Measurements from ENCODE around the gene SLC17A8. TPM values are rescaled to one million over a fixed set of nuclear protein-coding genes. Genes with fewer than 3 reads are reported as not detected.

The SLC17A8 gene
- total and polyA plus RNA-seq, 2 experiments from 2014 or later, result not detected

GRCh38 chr12:100360450-100360849 lies 3.6 kb downstream of the SLC17A8 start:
- Histone ChIP-seq H2AFZ (no peak overlapping the region), H4K20me1 (ENCODE audit: insufficient read depth) (no peaks in the 10 kb centered on the region), H3F3A (ENCODE audit: insufficient read depth) (no peaks in the 10 kb centered on the region), H3K9me3 (ENCODE audit: low read depth) (no peaks in the 10 kb centered on the region), H3K4me2 (ENCODE audit: unreplicated experiment) (no peak overlapping the region), H3K27me3 (replicated peaks; ENCODE audit: insufficient read depth) (peaks cover 20% of the 10 kb centered on the region), H3K27ac (no peak overlapping the region), H3K9ac (no peak overlapping the region), H3K4me1 (ENCODE audit: insufficient read depth) (0 out of 2 replicates have a peak, but pooled peaks cover 5% of the 10 kb centered on the region), H3K4me3 (no peak overlapping the region), H3K9me2 (ENCODE audit: insufficient read depth) (no peaks in the 10 kb centered on the region), H3K36me3 (ENCODE audit: low read depth) (no peaks in the 10 kb centered on the region), H3K79me2 (ENCODE audit: insufficient read depth) (no peaks in the 10 kb centered on the region)
- in situ Hi-C loops (cut with MboI), result no loop called here
- no peak for DNase-seq
- TF ChIP-seq EZH2phosphoT487 (IDR thresholded peaks at IDR 0.05; ENCODE audit: insufficient read depth, low read depth) (no peak), EZH2 (IDR thresholded peaks at IDR 0.05; ENCODE audit: insufficient read depth, poor library complexity, severe bottlenecking) (no peak)

DNA sequence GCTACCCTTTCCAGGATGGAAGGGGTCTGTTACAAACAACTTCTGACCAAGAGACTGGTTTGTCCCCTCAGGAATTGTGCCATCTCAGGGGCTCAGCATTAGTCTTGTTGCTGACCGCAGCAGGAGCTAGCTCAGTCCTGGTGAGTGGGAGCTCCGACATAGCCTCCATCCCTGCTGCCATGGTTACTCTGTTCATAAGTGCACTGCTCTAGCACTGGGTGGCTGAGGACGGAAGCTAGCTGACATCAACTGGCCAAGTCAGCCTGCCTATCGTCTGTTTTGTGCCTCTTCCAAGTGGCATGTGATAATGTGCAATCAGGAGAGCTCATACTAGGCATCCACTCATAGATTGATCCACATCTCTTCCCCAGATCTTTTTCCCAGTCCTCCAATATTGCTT lies 7.5 kb downstream of the SLC17A8 start:
- no peak overlapping the region for H3K4me3 ChIP-seq
- in situ Hi-C loops (cut with MboI), result no loop called here
- H3K9me2 ChIP-seq (ENCODE audit: insufficient read depth), result no peaks in the 10 kb centered on the region
- H3K4me1 ChIP-seq (ENCODE audit: insufficient read depth), result 0 out of 2 replicates have a peak, but pooled peaks cover 5% of the 10 kb centered on the region
- H3K36me3 ChIP-seq (ENCODE audit: low read depth), result no peaks in the 10 kb centered on the region
- TF ChIP-seq EZH2phosphoT487 (IDR thresholded peaks at IDR 0.05; ENCODE audit: insufficient read depth, low read depth) (no peak), EZH2 (IDR thresholded peaks at IDR 0.05; ENCODE audit: insufficient read depth, poor library complexity, severe bottlenecking) (no peak)
- 49 to 52% methylated on average over 4 of the region's 4 CpGs for WGBS, 2 experiments (ENCODE audit: low coverage in 1 of 2, low lambda C conversion rate in 2 of 2, missing lambda C conversion rate in 2 of 2)
- no peaks in the 10 kb centered on the region for H3F3A ChIP-seq (ENCODE audit: insufficient read depth)
- no peak overlapping the region for H3K27ac ChIP-seq
- no peak overlapping the region for H2AFZ ChIP-seq
- H3K9ac ChIP-seq, result no peak overlapping the region
- no peaks in the 10 kb centered on the region for H4K20me1 ChIP-seq (ENCODE audit: insufficient read depth)
- no peaks in the 10 kb centered on the region for H3K9me3 ChIP-seq (ENCODE audit: low read depth)
- no peaks in the 10 kb centered on the region for H3K79me2 ChIP-seq (ENCODE audit: insufficient read depth)
- no peak overlapping the region for H3K4me2 ChIP-seq (ENCODE audit: unreplicated experiment)
- DNase-seq, result no peak
- no peaks in the 10 kb centered on the region; the same call in 1 of the 2 replicates for H3K27me3 ChIP-seq (replicated peaks; ENCODE audit: insufficient read depth)

DNA sequence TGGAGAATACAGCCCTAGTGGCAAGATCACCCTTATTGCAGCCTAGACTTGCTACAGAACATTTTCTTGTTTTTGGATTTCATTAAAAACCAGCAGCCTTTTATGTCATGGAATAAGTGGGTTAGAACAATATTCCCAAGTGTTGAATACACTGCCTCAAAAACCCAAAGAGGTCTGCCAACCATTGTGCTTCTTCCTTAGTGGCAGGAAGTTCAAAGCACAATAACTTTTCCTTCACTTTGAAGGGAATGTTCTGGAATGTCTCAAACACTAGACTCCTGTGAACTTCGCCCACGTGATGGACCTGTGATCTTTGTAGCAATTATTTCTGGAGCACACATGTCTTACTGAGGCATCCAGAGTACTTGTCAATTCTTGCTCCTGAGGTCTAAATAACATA lies 8.5 kb downstream of the SLC17A8 start:
- TF ChIP-seq EZH2phosphoT487 (IDR thresholded peaks at IDR 0.05; ENCODE audit: insufficient read depth, low read depth) (no peak), EZH2 (IDR thresholded peaks at IDR 0.05; ENCODE audit: insufficient read depth, poor library complexity, severe bottlenecking) (no peak)
- DNase-seq, result no peak
- Histone ChIP-seq H4K20me1 (ENCODE audit: insufficient read depth) (no peaks in the 10 kb centered on the region), H3K79me2 (ENCODE audit: insufficient read depth) (no peaks in the 10 kb centered on the region), H3K27ac (no peak overlapping the region), H3K4me3 (no peak overlapping the region), H3K9ac (no peak overlapping the region), H3F3A (ENCODE audit: insufficient read depth) (no peaks in the 10 kb centered on the region), H3K9me3 (ENCODE audit: low read depth) (no peaks in the 10 kb centered on the region), H3K4me2 (ENCODE audit: unreplicated experiment) (no peak overlapping the region), H3K36me3 (ENCODE audit: low read depth) (no peaks in the 10 kb centered on the region), H3K9me2 (ENCODE audit: insufficient read depth) (no peaks in the 10 kb centered on the region), H3K4me1 (ENCODE audit: insufficient read depth) (no peaks in the 10 kb centered on the region), H3K27me3 (replicated peaks; ENCODE audit: insufficient read depth) (no peaks in the 10 kb centered on the region; the same call in 1 of the 2 replicates), H2AFZ (no peak overlapping the region)
- WGBS, 2 experiments (ENCODE audit: low coverage in 1 of 2, low lambda C conversion rate in 2 of 2, missing lambda C conversion rate in 2 of 2), result 2 to 3% methylated on average over 2 of the region's 2 CpGs
- in situ Hi-C loops (cut with MboI), result no loop called here

- Histone ChIP-seq H3K27ac (no peak overlapping the region), H3K4me1 (ENCODE audit: insufficient read depth) (no peaks in the 10 kb centered on the region), H3F3A (ENCODE audit: insufficient read depth) (no peaks in the 10 kb centered on the region), H3K9ac (no peak overlapping the region), H2AFZ (no peak overlapping the region), H3K79me2 (ENCODE audit: insufficient read depth) (no peaks in the 10 kb centered on the region), H3K4me2 (ENCODE audit: unreplicated experiment) (no peak overlapping the region), H3K36me3 (ENCODE audit: low read depth) (no peaks in the 10 kb centered on the region), H4K20me1 (ENCODE audit: insufficient read depth) (no peaks in the 10 kb centered on the region), H3K9me3 (ENCODE audit: low read depth) (no peaks in the 10 kb centered on the region), H3K9me2 (ENCODE audit: insufficient read depth) (no peaks in the 10 kb centered on the region), H3K4me3 (no peak overlapping the region), H3K27me3 (replicated peaks; ENCODE audit: insufficient read depth) (peaks cover 5% of the 10 kb centered on the region)
- no peak for TF ChIP-seq EZH2phosphoT487 (IDR thresholded peaks at IDR 0.05; ENCODE audit: insufficient read depth, low read depth)
- no peak for TF ChIP-seq EZH2 (IDR thresholded peaks at IDR 0.05; ENCODE audit: insufficient read depth, poor library complexity, severe bottlenecking)
- no peak for DNase-seq
- in situ Hi-C loops (cut with MboI), result no loop called here
- 50 to 67% methylated on average over 1 of the region's 1 CpG for WGBS, 2 experiments (ENCODE audit: low coverage in 1 of 2, low lambda C conversion rate in 2 of 2, missing lambda C conversion rate in 2 of 2)
Observed at GRCh38 chr12:100368066-100368465, 11.2 kb downstream of the SLC17A8 start.

- Histone ChIP-seq H3F3A (ENCODE audit: insufficient read depth) (no peaks in the 10 kb centered on the region), H2AFZ (no peak overlapping the region), H4K20me1 (ENCODE audit: insufficient read depth) (no peaks in the 10 kb centered on the region), H3K79me2 (ENCODE audit: insufficient read depth) (no peaks in the 10 kb centered on the region), H3K4me3 (no peak overlapping the region), H3K4me2 (ENCODE audit: unreplicated experiment) (no peak overlapping the region), H3K27ac (no peak overlapping the region), H3K36me3 (ENCODE audit: low read depth) (no peaks in the 10 kb centered on the region), H3K9me3 (ENCODE audit: low read depth) (no peaks in the 10 kb centered on the region), H3K27me3 (replicated peaks; ENCODE audit: insufficient read depth) (peaks cover 8% of the 10 kb centered on the region), H3K9me2 (ENCODE audit: insufficient read depth) (no peaks in the 10 kb centered on the region), H3K9ac (no peak overlapping the region), H3K4me1 (ENCODE audit: insufficient read depth) (no peaks in the 10 kb centered on the region)
- DNase-seq, result no peak
- TF ChIP-seq EZH2 (IDR thresholded peaks at IDR 0.05; ENCODE audit: insufficient read depth, poor library complexity, severe bottlenecking), result no peak
- TF ChIP-seq EZH2phosphoT487 (IDR thresholded peaks at IDR 0.05; ENCODE audit: insufficient read depth, low read depth), result no peak
- WGBS, 2 experiments (ENCODE audit: low coverage in 1 of 2, low lambda C conversion rate in 2 of 2, missing lambda C conversion rate in 2 of 2), result 83 to 84% methylated on average over 6 of the region's 6 CpGs
- in situ Hi-C loops (cut with MboI), result no loop called here
Observed at GRCh38 chr12:100371146-100371545, 14.3 kb downstream of the SLC17A8 start.
